GM18873 (cell line): ENCODE results near the gene PRRC2C.
"Not testable (repeated sequence)": the region's sequence is repeated elsewhere in the genome, so short reads cannot be mapped to it uniquely, and the experiment has no call there.

Experiments
- ATAC-seq: cut with Tn5 transposase; IDR thresholded peaks from one replicate; pipeline ENCODE4 v1.9.1; 2021; ENCODE audit warnings: mild to moderate bottlenecking, moderate library complexity, moderate number of reproducible peaks; ENCODE audit not compliant: unreplicated experiment, low FRiP score

PRRC2C gene

DNA sequence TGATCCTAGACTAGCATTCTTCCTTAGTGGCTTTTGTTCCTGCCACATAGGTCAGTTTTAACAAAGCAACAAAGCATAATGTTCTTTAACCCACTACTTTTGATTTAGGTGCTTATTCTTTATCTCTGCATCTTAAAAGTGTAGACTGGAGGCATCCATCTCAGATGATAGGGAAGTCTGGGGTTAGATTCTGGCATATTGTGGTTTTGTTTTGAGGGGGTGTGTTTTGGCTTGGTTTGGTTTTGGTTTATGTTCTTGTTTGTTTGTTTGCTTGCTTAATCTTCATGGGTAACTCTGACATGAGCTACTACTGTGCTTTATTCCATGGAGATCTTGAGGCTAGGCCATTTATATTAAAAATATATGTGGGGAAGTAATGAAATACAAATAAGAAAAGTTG, 96.4 kb downstream of the PRRC2C start:
- no peak for ATAC-seq

GRCh38 chr1:171582589-171582988, 97.3 kb downstream of the PRRC2C start:
- ATAC-seq = no peak

DNA sequence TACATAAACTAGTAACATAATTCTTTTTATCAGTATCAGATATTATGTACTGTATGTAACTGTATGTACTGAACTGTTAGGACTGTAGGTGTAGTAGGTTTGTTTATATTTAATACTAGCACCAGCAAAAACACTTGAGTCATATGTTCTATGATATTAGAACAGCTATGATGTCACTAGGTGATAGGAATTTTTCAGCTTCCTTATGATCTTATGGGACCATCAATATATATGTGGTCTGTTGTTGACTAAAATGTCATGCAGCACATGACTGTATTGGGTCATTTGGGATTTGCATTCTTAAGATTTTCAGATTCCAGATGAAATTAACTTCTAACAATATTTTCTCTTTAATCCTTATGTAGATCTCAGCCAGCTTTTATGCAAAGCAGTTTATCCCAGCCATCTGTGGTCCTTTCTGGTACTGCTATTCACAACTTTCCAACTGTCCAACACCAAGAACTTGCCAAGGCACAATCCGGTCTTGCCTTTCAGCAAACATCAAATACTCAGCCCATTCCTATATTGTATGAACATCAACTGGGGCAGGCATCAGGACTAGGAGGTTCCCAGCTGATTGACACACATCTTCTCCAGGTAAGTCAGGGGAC, 98.4 kb downstream of the PRRC2C start:
- no peak for ATAC-seq

- no peak for ATAC-seq
Measured at GRCh38 chr1:171585715-171586114, 100.4 kb downstream of the PRRC2C start.

DNA sequence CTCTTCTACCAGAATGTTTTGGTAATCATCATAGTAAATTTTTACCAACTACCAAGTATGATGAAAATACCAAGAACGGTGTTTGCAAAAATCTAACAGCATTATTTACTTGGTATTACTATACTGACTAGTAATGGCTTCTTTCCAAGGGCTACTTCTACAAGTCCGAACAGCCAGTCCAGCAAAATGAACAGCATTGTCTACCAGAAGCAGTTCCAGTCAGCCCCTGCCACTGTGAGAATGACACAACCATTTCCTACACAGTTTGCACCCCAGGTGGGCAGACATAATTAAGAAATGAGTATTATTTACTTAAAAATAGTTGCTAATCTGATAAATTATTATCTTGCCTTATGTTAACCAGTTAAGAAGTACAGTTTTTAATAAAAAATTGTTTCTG, 102.9 kb downstream of the PRRC2C start:
- no peak for ATAC-seq

DNA sequence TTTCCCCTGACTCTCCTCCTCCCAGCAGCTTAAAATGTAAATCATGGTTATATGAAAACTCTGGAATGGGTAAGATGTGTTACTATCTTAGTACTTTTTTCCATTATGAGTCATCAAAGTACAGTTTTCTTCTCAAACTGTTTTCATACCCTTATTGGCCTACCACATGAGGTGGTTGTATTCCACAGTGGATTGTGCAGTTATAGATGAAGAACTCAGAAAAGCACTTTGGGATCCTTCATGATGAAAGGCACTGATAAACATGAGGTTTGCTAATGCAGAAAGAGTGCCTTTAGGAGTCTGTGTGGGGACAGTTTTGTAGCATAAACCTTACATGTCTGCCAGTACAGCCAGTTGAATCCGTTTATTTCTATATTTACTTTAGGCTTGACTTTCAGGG, 104.7 kb downstream of the PRRC2C start:
- no peak for ATAC-seq

- no peak for ATAC-seq
Measured at GRCh38 chr1:171595324-171595723, 110.0 kb downstream of the PRRC2C start.

DNA sequence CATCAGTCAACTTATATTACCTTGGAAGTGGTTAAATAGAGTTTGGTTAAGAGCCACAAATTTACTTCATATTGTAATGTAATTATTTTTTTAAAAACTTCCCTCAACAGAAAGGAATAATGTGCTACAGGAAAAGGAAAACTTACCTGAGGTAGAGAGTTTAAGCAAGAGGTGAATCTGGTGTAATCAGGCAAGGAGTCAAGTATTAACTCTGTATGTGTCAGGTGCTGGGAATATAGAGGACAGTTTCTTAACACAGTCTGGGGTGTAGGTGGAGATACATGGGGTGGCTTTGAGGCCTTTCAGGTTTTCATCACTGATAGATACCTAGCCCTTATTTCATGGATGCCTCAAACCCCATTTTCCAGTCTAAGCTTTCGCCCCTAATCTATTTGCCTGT, 110.8 kb downstream of the PRRC2C start:
- no peak for ATAC-seq

DNA sequence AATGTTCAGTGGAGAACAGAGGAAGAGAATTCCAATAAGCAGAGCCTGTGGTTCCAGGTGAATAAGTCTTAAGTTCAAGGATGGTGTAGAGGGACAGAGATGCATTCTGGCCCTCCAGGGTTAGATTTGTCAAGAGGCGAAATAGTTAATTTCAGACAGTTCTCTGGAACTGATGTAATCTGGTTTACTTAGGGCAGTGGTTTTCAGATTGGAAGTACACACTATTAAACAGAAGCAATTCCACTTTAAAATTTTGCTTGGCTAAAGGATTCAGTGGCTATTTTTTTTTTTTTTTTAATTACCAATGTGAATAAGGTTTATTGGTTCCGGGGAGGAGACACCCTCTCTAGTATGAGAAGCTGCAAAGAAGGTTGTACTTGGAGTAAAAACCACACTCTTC, 111.4 kb downstream of the PRRC2C start:
- no peak for ATAC-seq

DNA sequence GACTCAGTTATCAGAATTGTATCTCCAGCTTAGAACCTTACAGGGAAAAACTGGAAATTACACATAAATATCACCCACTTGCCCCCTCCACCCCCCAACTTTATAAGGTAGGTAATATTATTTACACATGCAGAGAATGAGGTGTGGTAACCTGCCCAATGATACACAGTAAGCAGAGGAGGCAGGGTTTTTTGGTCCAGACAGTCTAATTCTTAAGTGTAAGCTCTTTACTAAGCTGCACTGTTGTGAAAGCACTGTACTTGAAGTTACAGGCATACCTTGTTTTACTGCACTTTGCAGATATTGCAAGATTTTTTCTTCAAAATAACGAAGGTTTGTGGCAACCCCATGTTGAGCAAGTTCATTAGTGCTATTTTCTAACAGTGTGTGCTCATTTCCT, 111.9 kb downstream of the PRRC2C start:
- no peak for ATAC-seq

DNA sequence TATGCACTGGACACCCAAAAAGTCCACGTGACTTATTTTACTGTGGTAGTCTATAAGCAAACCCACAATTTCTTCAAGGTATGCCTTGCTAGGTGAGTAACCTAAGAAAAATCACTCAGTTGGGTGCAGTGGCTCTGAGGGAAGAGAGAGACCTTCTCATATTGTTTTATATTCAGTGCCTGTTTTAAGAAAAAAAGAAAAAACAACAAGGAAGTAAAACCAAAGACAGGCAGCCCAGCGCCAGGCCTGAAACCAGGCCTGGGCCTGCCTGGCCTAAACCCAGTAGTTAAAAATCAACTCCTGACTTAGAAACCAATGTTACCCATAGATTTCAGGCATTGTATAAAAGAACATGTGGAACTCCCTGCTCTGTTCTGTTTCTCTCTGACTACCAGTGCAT, 115.0 kb downstream of the PRRC2C start:
- ATAC-seq = not testable (repeated sequence)

DNA sequence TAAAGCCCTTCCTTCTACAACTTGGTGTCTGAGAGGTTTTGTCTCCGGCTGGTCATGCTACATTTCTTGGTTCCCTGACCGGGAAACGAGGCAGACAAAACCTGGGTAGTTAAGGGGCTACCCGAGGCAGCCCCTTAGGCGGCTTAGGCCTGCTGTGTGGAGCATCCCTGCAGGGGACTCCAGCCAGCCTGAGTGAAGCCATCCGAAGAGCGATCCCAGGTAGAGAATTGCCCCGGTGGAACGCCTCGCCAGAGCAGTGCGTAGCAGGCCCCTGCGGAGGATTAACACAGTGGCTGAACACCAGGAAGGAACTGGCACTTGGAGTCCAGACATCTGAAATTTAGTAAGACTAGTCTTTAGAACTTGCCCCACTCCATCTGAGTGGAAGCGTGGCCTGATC, 115.5 kb downstream of the PRRC2C start:
- no peak for ATAC-seq

DNA sequence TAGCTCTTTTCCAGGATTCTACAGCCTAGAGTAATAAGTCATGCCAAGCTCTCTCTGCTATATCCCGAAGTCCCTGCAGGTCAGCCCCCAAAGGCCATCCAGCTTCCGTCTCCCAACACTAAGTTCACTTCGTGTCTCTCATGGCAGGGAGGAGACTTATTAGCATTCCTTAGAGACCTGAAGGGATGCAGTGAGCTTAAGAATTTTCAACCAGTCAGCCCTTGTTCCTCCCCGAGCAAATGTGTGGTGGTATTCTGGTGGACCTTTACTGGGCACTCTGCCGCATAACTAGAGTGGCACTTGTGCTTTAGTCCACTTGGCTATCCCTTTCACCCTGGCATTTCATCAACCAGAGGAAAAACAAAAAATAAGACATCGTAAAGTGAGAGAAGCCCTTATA, 117.7 kb downstream of the PRRC2C start:
- not testable (repeated sequence) for ATAC-seq

DNA sequence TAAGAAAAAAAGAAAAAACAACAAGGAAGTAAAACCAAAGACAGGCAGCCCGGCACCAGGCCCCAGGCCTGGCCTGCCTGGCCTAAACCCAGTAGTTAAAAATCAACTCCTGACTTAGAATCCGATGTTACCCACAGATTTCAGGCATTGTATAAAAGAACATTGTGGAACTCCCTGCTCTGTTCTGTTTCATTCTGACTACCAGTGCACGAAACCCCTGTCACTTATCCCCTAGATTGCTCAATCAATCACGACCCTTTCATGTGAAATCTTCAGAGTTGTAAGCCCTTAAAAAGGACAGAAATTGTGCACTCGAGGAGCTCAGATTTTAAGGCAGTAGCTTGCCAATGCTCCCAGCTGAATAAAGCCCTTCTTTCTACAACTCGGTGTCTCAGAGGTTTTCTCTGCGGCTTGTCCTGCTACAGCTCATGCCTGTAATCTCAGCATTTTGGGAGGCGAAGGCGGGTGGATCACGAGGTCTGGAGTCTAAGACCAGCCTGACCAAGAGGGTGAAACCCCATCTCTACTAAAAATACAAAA, 121.1 kb downstream of the PRRC2C start:
- ATAC-seq = no peak

DNA sequence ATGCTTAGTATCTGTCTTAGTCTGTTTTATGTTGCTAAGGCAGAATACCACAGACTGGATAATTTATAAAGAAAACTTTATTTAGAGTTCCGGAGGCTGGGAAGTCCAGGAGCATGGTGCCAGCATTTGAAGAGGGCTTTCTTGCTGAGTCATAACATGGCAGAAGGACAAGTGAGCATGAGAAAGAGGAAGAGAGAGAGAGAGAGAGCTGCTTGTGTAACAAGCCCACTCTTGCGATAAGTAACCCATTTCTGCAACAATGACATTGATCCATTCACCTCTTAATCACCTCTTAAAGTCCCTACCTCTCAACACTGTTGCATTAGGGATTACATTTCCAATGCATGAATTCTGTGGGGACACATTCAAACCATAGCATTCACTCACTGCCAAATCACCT, 125.1 kb downstream of the PRRC2C start:
- ATAC-seq = no peak

- ATAC-seq = no peak
Measured at GRCh38 chr1:171611306-171611705, 126.0 kb downstream of the PRRC2C start.

DNA sequence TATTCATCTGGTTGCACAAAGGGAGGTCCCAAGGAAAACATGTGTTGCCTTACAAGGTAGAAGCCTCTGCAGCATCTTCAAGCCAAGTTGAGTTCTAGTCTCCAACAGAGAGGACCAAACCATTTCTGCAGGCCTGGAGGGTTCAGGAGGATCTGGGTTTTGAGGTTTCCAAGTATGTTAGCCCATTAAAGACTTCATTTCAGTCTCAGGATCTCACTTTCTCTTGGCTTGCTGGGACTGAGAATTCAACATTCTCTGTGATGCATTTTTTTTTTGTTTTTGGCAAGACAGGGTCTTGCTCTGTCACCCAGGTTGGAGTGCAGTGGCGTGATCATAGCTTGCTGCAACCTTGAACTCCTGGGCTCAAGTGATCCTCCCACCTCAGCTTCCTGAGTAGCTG, 128.0 kb downstream of the PRRC2C start:
- ATAC-seq = no peak

DNA sequence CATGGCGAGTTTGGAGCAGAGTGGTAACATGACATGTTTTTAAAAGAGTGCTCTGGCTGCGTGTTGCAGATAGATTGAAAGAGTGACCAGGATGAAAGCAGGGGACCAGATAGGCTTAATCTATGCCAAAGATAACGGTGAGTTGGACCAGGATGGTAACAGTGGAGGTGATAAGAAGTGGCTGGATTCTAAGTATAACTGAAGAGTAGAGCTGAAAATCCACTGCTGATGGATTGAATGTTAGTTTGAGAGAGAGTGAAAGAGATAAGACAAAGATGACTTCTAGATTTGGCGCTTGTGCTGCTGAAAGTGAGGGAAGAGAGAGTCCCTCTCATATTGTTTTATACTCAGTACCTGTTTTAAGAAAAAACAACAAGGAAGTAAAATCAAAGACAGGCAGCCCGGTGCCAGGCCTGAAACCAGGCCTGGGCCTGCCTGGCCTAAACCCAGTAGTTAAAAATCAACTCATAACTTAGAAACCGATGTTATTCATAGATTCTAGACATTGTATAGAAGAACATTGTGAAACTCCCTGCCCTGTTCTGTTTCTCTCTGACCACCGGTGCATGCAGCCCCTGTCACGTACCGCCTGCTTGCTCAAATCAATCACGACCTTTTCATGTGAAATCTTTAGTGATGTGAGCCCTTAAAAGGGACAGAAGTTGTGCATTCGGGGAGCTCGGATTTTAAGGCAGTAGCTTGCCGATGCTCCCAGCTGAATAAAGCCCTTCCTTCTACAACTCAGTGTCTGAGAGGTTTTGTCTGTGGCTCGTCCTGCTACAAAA, 130.0 kb downstream of the PRRC2C start:
- ATAC-seq = not testable (repeated sequence)

GRCh38 chr1:171616586-171616985, 131.3 kb downstream of the PRRC2C start:
- no peak for ATAC-seq

DNA sequence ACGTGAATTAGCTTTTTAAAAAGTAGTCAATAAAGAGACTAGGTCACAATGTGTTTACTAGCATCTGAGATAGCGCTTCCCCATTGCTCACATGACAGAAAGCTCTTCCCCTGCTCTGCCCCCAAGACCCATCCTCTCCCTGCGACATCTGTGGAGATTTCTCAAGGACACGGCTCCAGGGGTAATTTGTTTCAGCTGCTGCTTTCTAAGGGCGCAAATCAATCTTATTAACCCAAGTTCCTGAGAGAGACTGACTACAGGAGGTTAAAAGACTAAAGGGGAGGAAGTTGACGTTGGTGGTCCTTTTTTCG, 136.8 kb downstream of the PRRC2C start, which contains the start of gene MYOCOS:
Gene MYOCOS, plus strand, starts transcription at position 92 of the 311 bp plus-strand sequence. CDS start 1,641 bp downstream, outside the sequence.
- no peak for ATAC-seq

DNA sequence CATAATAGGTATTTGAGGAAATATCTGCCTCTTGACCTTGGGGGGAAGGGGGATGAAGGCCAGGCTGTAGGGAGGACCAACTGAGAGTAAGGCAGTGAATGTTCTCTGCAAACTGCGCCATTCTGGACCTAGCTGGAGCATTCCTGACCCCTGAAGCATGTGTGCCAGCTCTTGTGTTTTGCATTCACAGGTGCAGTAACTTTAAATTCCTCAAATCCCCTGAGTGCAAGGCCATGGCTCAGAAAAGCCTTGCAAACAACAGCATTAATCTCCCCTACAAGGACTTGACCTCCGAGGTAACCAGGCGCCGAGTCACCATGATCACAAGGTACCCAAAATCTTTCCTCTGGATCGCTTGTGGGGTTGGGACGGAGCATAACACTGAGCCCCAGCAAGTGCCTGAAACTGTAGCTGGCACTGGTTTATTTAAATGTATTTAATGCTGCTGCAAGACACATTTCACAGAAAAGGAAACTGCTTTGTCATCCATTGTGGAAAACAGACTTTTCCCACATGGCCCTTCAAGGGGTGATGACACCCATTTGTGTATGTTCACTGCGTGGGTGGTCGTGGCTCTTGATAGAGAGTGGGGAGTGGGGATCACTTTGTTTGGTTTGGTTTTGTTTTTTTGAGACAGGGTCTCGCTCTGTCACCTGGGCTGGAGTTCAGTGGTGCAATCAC, 138.5 kb downstream of the PRRC2C start:
- no peak for ATAC-seq
